H4 (cell line): Measurements from ENCODE around the gene PLSCR2. TPM values are rescaled to one million over a fixed set of nuclear protein-coding genes. Genes with fewer than 3 reads are reported as not detected.
"Not testable (repeated sequence)": the region's sequence is repeated elsewhere in the genome, so short reads cannot be mapped to it uniquely, and the experiment has no call there.

Source experiments
- DNase-seq: peaks from one replicate; pipeline ENCODE4 v3.0.0-alpha.2; 2015; ENCODE audit warnings: low spot score
- total RNA-seq: library from RNA; depleted of rRNA; stranded (reverse); fragments of >200 nt; shearing (Covaris generic); gene quantifications from 2 replicates; pipeline ENCODE4 v1.2.3, GENCODE V29; 2014

PLSCR2 gene
- total RNA-seq, 1 experiment from 2014 or later: not detected

- DNase-seq: no peak
Observed at GRCh38 chr3:146491303-146491702, 21.9 kb upstream of the PLSCR2 start.

- DNase-seq: no peak
Observed at GRCh38 chr3:146485297-146485696, 15.9 kb upstream of the PLSCR2 start.

GRCh38 chr3:146476094-146476740 is 6.9 kb upstream of the PLSCR2 start:
- no peak for DNase-seq

GRCh38 chr3:146474976-146475375 is 5.6 kb upstream of the PLSCR2 start:
- not testable (repeated sequence) for DNase-seq

GRCh38 chr3:146473726-146474125 is 4.4 kb upstream of the PLSCR2 start:
- no peak for DNase-seq

GRCh38 chr3:146472611-146473010 is 3.2 kb upstream of the PLSCR2 start:
- DNase-seq: no peak

- DNase-seq: no peak
Observed at GRCh38 chr3:146471012-146471411, 1.7 kb upstream of the PLSCR2 start.

GRCh38 chr3:146470425-146470990 is 1.1 kb upstream of the PLSCR2 start:
- peak; percentile 39 for DNase-seq

GRCh38 chr3:146468671-146469149 is 651 bp downstream of the PLSCR2 start:
- no peak for DNase-seq

- peak; percentile 49 for DNase-seq
Observed at GRCh38 chr3:146468234-146468633, 1.1 kb downstream of the PLSCR2 start.

GRCh38 chr3:146466604-146467003 is 2.8 kb downstream of the PLSCR2 start:
- peak; percentile 17 for DNase-seq

GRCh38 chr3:146465693-146466465 is 3.5 kb downstream of the PLSCR2 start:
- peak; percentile 35 for DNase-seq

GRCh38 chr3:146464783-146465182 is 4.6 kb downstream of the PLSCR2 start:
- DNase-seq: no peak

GRCh38 chr3:146464005-146464595 is 5.3 kb downstream of the PLSCR2 start:
- DNase-seq: no peak

GRCh38 chr3:146454796-146455195 is 14.6 kb downstream of the PLSCR2 start:
- no peak for DNase-seq

- DNase-seq: no peak
Observed at GRCh38 chr3:146449613-146450012, 19.7 kb downstream of the PLSCR2 start.

GRCh38 chr3:146449076-146449475 is 20.3 kb downstream of the PLSCR2 start:
- no peak for DNase-seq

- DNase-seq: no peak
Observed at GRCh38 chr3:146446026-146446425, 23.3 kb downstream of the PLSCR2 start.

- DNase-seq: not testable (repeated sequence)
Observed at GRCh38 chr3:146440310-146440709, 29.1 kb downstream of the PLSCR2 start.

- DNase-seq: no peak
Observed at GRCh38 chr3:146432066-146432465, 37.3 kb downstream of the PLSCR2 start.

- no peak for DNase-seq
Observed at GRCh38 chr3:146431240-146431639, 38.1 kb downstream of the PLSCR2 start.

GRCh38 chr3:146425341-146425740 is 44.0 kb downstream of the PLSCR2 start:
- no peak for DNase-seq
